OCI-LY7 (cell line): ENCODE data around the gene EMP1. TPM values are rescaled to one million over a fixed set of nuclear protein-coding genes. Genes with fewer than 3 reads are reported as not detected.

Experiments
- BruUV-seq: library from RNA; stranded (reverse); fragments of 400-500 nt; replicated peaks from 2 replicates; lab custom pipeline; 2021; lab: Mats Ljungman, UMichigan
- CTCF ChIA-PET: fragments of 300-600 bp; sonication (Branson Sonifier 250); formaldehyde crosslinking; loops from one replicate; lab custom pipeline; 2022; ENCODE audit warnings: antibody characterized with exemption; ENCODE audit not compliant: unreplicated experiment; lab: Charles Lee
- POLR2A ChIA-PET: fragments of 300-600 bp; sonication (Branson Sonifier 250); formaldehyde crosslinking; loops from one replicate; lab custom pipeline; 2022; ENCODE audit warnings: antibody characterized with exemption; lab: Charles Lee
- DNase-seq: peaks from one replicate; pipeline ENCODE4 v3.0.0-alpha.2; 2015; ENCODE audit warnings: low spot score
- H2AFZ ChIP-seq: fragments of 200-600 bp; sonication (generic), shearing (Covaris generic); 2 replicates; pipeline ENCODE4 v1.6.1; 2014; ENCODE audit warnings: mild to moderate bottlenecking, antibody characterized with exemption, low read length, moderate library complexity
- H3K27ac ChIP-seq: fragments of 200-600 bp; sonication (generic); 2 replicates; pipeline ENCODE4 v1.5.1; 2014; ENCODE audit warnings: mixed run types, low read depth, mild to moderate bottlenecking, moderate library complexity, low read length, inconsistent platforms; ENCODE audit not compliant: poor library complexity, severe bottlenecking
- H3K36me3 ChIP-seq: fragments of 200-600 bp; sonication (generic); 2 replicates; pipeline ENCODE4 v1.6.1; 2014; ENCODE audit warnings: mild to moderate bottlenecking, antibody characterized with exemption, low read length, moderate library complexity, mixed read lengths; ENCODE audit not compliant: insufficient read depth
- H3K4me1 ChIP-seq: fragments of 200-600 bp; sonication (generic); 2 replicates; pipeline ENCODE4 v1.5.1; 2014; ENCODE audit warnings: mild to moderate bottlenecking, low read length; ENCODE audit not compliant: insufficient read depth, poor library complexity, severe bottlenecking
- H3K4me2 ChIP-seq: fragments of 200-600 bp; sonication (generic); 2 replicates; pipeline ENCODE4 v1.6.1; 2014; ENCODE audit warnings: mild to moderate bottlenecking, low read length
- H3K4me3 ChIP-seq: fragments of 200-600 bp; sonication (generic); 2 replicates; pipeline ENCODE4 v1.5.1; 2014; ENCODE audit warnings: mild to moderate bottlenecking, low read depth, low read length; ENCODE audit not compliant: poor library complexity, severe bottlenecking
- H3K79me2 ChIP-seq: fragments of 200-600 bp; sonication (generic); 2 replicates; pipeline ENCODE4 v1.6.1; 2016; ENCODE audit warnings: low read depth, mild to moderate bottlenecking, low read length, moderate library complexity, mixed read lengths; ENCODE audit not compliant: insufficient read depth
- H3K9me2 ChIP-seq: fragments of 200-600 bp; sonication (generic); 2 replicates; pipeline ENCODE4 v1.6.1; 2016; ENCODE audit warnings: mild to moderate bottlenecking, low read length, mixed read lengths; ENCODE audit not compliant: insufficient read depth
- H3K9me3 ChIP-seq: fragments of 200-600 bp; sonication (generic); 2 replicates; pipeline ENCODE4 v1.6.1; 2014; ENCODE audit warnings: mild to moderate bottlenecking, mixed run types, low read length, mixed read lengths
- H4K20me1 ChIP-seq: fragments of 200-600 bp; sonication (generic); 2 replicates; pipeline ENCODE4 v1.6.1; 2014; ENCODE audit warnings: mild to moderate bottlenecking, antibody characterized with exemption, low read length, moderate library complexity, mixed read lengths; ENCODE audit not compliant: insufficient read depth
- EZH2phosphoT487 ChIP-seq: fragments of 200-600 bp; sonication (generic); IDR thresholded peaks from 2 replicates; pipeline ENCODE4 v1.6.1; 2018; ENCODE audit warnings: low read depth, borderline replicate concordance, mild to moderate bottlenecking, mixed run types, antibody characterized with exemption, low read length, moderate library complexity, mixed read lengths
- intact Hi-C: fragments of 100-400 bp; cut with micrococcal nuclease; formaldehyde crosslinking; loops from one replicate; pipeline ENCODE4 v1.10.0; 2022; ENCODE audit not compliant: unreplicated experiment
- total RNA-seq, 2 experiments: library from RNA; depleted of rRNA in 1 of 2; stranded (reverse); fragments of >200 nt in 1 of 2; shearing (Covaris generic) in 1 of 2; gene quantifications; 2 replicates each; pipeline ENCODE4 v1.2.3, GENCODE V29; 2014 to 2022
- TF ChIP-seq, protein P1 (sequence below): fragments of 200-600 bp; sonication (generic); conservative IDR thresholded peaks from 2 replicates; pipeline ENCODE4 v1.5.1; 2014; ENCODE audit warnings: mild to moderate bottlenecking, antibody characterized with exemption, low read length, moderate library complexity, mixed read lengths

EMP1 gene
- total RNA-seq, 2 experiments from 2014 or later = 0.40 TPM; not detected in 1

DNA sequence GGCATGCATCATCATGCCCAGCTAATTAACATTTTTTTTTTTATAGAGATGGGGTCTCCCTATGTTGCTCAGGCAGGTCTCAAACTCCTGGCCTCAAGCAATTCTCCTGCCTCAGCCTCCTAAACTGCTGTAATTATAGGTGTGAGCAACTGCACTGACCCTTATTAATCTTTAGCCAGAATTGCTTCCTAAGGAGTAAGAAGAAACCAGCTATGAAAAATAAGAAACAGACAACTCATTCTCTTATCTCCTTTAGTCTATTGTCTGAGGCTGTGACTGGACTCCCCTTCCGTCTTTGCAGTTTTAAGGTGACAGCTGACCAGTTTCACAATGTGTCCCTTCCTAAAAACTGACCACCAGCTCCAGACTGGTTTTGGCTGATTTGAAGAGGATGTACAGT, 52.4 kb downstream of the EMP1 start:
- Histone ChIP-seq H3K27ac (no peak overlapping the region), H3K4me1 (no peaks in the 10 kb centered on the region), H3K36me3 (no peaks in the 10 kb centered on the region), H4K20me1 (no peaks in the 10 kb centered on the region), H3K4me3 (no peak overlapping the region), H3K9me2 (no peaks in the 10 kb centered on the region), H2AFZ (no peak overlapping the region), H3K79me2 (no peaks in the 10 kb centered on the region), H3K9me3 (no peaks in the 10 kb centered on the region), H3K4me2 (no peak overlapping the region)
- BruUV-seq = no TSS peak
- DNase-seq = no peak
- no peak for TF ChIP-seq EZH2phosphoT487
- TF ChIP-seq, protein P1, sequence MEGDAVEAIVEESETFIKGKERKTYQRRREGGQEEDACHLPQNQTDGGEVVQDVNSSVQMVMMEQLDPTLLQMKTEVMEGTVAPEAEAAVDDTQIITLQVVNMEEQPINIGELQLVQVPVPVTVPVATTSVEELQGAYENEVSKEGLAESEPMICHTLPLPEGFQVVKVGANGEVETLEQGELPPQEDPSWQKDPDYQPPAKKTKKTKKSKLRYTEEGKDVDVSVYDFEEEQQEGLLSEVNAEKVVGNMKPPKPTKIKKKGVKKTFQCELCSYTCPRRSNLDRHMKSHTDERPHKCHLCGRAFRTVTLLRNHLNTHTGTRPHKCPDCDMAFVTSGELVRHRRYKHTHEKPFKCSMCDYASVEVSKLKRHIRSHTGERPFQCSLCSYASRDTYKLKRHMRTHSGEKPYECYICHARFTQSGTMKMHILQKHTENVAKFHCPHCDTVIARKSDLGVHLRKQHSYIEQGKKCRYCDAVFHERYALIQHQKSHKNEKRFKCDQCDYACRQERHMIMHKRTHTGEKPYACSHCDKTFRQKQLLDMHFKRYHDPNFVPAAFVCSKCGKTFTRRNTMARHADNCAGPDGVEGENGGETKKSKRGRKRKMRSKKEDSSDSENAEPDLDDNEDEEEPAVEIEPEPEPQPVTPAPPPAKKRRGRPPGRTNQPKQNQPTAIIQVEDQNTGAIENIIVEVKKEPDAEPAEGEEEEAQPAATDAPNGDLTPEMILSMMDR = no peak
- ChIA-PET POLR2A (no interaction called here), CTCF (no interaction called here)
- intact Hi-C loops = no loop called here

DNA sequence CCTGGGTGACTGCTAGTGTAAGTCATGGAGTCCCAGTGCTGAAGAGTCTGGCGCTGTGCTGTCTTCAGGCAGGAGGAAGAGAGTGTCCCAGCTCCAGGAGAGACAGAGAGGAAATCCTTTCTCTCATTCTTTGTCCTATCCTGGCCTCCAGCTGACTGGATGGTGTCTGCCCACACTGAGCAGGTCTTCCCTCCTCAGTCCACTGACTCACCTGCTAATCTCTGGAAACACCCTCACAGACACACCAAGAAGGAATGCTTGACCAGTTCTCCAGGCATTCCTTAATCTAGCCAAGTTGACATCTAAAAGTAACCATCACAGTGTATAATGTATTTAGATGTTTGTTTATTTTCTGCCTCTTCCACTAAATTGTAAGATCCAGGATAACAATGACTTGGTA, 53.9 kb downstream of the EMP1 start:
- Histone ChIP-seq H3K9me2 (no peaks in the 10 kb centered on the region), H3K4me3 (no peak overlapping the region), H4K20me1 (no peaks in the 10 kb centered on the region), H3K4me2 (no peak overlapping the region), H3K36me3 (no peaks in the 10 kb centered on the region), H3K79me2 (no peaks in the 10 kb centered on the region), H3K27ac (no peak overlapping the region), H2AFZ (no peak overlapping the region), H3K4me1 (no peaks in the 10 kb centered on the region), H3K9me3 (no peaks in the 10 kb centered on the region)
- ChIA-PET POLR2A (no interaction called here), CTCF (no interaction called here)
- TF ChIP-seq, protein P1 = no peak
- TF ChIP-seq EZH2phosphoT487 = no peak
- intact Hi-C loops = no loop called here
- no TSS peak for BruUV-seq
- DNase-seq = no peak

DNA sequence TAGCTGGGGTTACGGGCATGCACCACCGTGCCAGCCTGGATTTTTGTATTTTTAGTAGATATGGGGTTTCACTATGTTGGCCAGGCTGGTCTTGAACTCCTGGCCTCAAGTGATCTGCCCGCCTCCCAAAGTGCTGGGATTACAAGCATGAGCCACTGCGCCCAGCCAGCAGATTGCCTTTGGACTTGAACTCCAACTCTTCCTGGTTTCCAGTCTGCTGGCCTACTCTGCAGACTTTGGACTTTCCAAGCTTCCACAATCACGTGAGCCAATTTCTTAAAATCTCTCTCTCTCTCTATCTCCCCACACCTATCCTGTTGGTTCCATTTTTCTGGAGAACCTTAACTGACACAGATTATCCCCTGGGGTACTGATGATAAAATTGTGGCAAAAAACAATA, 55.0 kb downstream of the EMP1 start:
- no peaks in the 10 kb centered on the region for H3K36me3 ChIP-seq
- H3K4me3 ChIP-seq = no peak overlapping the region
- H3K9me2 ChIP-seq = no peaks in the 10 kb centered on the region
- H3K27ac ChIP-seq = no peak overlapping the region
- H3K79me2 ChIP-seq = no peaks in the 10 kb centered on the region
- no peak overlapping the region for H2AFZ ChIP-seq
- no peak overlapping the region for H3K4me2 ChIP-seq
- H3K9me3 ChIP-seq = no peaks in the 10 kb centered on the region
- no peaks in the 10 kb centered on the region for H3K4me1 ChIP-seq
- no TSS peak for BruUV-seq
- no peak for TF ChIP-seq EZH2phosphoT487
- TF ChIP-seq, protein P1 = no peak
- ChIA-PET CTCF (no interaction called here), POLR2A (no interaction called here)
- H4K20me1 ChIP-seq = no peaks in the 10 kb centered on the region
- DNase-seq = no peak
- intact Hi-C loops = no loop called here
